HEK293 (cell line): Measurements from ENCODE around the gene NLGN3.

Source experiments
- CTCF ChIA-PET: fragments of 350-600 bp; formaldehyde crosslinking; extraction: SDS; loops from one replicate; lab custom pipeline; 2021; ENCODE audit warnings: antibody characterized with exemption; lab: Yijun Ruan, JAX
- POLR2A ChIA-PET: fragments of 300-600 bp; formaldehyde crosslinking; extraction: SDS; loops from one replicate; lab custom pipeline; 2020; ENCODE audit warnings: antibody characterized with exemption, inconsistent platforms; lab: Yijun Ruan, JAX
- H3K27ac ChIP-seq: fragments of 200-500 bp; sonication (Bioruptor generic); 2 replicates; pipeline ENCODE4 v1.5.1; 2014; ENCODE audit warnings: low read depth, low read length, control low read depth, inconsistent platforms; ENCODE audit errors: extremely low read depth
- H3K36me3 ChIP-seq, 2 experiments: fragments of 200-500 bp in 1 of 2; sonication (Bioruptor generic) in 1 of 2; 1 replicate in 1 of 2; 2 replicates in 1 of 2; pipeline ENCODE4 v1.5.1; 2014 to 2017; ENCODE audit warnings: inconsistent platforms in 2 of 2, low read length in 2 of 2; ENCODE audit not compliant: control insufficient read depth in 2 of 2, insufficient read depth in 1 of 2
- H3K4me1 ChIP-seq: fragments of 200-500 bp; sonication (Bioruptor generic); 2 replicates; pipeline ENCODE4 v1.5.1; 2014; ENCODE audit warnings: mild to moderate bottlenecking, low read length, inconsistent platforms; ENCODE audit not compliant: control insufficient read depth, insufficient read depth
- H3K4me3 ChIP-seq: 2 replicates; pipeline ENCODE4 v1.5.1; 2011; ENCODE audit warnings: low read depth, mild to moderate bottlenecking, control low read depth, low read length, moderate library complexity
- H3K9me3 ChIP-seq: fragments of 200-500 bp; sonication (Bioruptor generic); 2 replicates; pipeline ENCODE4 v1.5.1; 2014; ENCODE audit warnings: low read depth, low read length, inconsistent platforms; ENCODE audit not compliant: control insufficient read depth, insufficient read depth
- BCL11A ChIP-seq: fragments of 450-650 bp; formaldehyde crosslinking; IDR thresholded peaks from 2 replicates; pipeline ENCODE4 v1.5.1; 2016; ENCODE audit warnings: low read depth, missing biosample characterization, missing genetic modification characterization
- CTCF ChIP-seq: fragments of 450-650 bp; formaldehyde crosslinking; IDR thresholded peaks from 2 replicates; pipeline ENCODE4 v1.5.1; 2016; ENCODE audit warnings: missing biosample characterization, missing genetic modification characterization
- KLF17 ChIP-seq: fragments of 450-650 bp; formaldehyde crosslinking; IDR thresholded peaks from 2 replicates; pipeline ENCODE4 v1.5.1; 2016; ENCODE audit warnings: missing biosample characterization, missing genetic modification characterization
- MYNN ChIP-seq: fragments of 450-650 bp; formaldehyde crosslinking; IDR thresholded peaks from 2 replicates; pipeline ENCODE4 v1.5.1; 2016; ENCODE audit warnings: missing biosample characterization, missing genetic modification characterization, borderline replicate concordance
- OSR2 ChIP-seq: fragments of 450-650 bp; formaldehyde crosslinking; IDR thresholded peaks from 2 replicates; pipeline ENCODE4 v1.5.1; 2016; ENCODE audit warnings: missing biosample characterization, missing genetic modification characterization
- RBAK ChIP-seq: fragments of 450-650 bp; formaldehyde crosslinking; IDR thresholded peaks from 2 replicates; pipeline ENCODE4 v1.5.1; 2016; ENCODE audit warnings: missing biosample characterization, missing genetic modification characterization
- YY2 ChIP-seq: fragments of 450-650 bp; formaldehyde crosslinking; IDR thresholded peaks from 2 replicates; pipeline ENCODE4 v1.5.1; 2016; ENCODE audit warnings: missing biosample characterization, missing genetic modification characterization
- ZBTB21 ChIP-seq: fragments of 450-650 bp; formaldehyde crosslinking; IDR thresholded peaks from 2 replicates; pipeline ENCODE4 v1.5.1; 2017; ENCODE audit warnings: missing biosample characterization, missing genetic modification characterization
- ZNF112 ChIP-seq: fragments of 450-650 bp; formaldehyde crosslinking; IDR thresholded peaks from 2 replicates; pipeline ENCODE4 v1.5.0; 2017; ENCODE audit warnings: missing biosample characterization, missing genetic modification characterization
- ZNF146 ChIP-seq: fragments of 450-650 bp; formaldehyde crosslinking; IDR thresholded peaks from 2 replicates; pipeline ENCODE4 v1.5.1; 2016; ENCODE audit warnings: missing biosample characterization, missing genetic modification characterization
- ZNF157 ChIP-seq: fragments of 450-650 bp; formaldehyde crosslinking; IDR thresholded peaks from 2 replicates; pipeline ENCODE4 v1.5.1; 2016; ENCODE audit warnings: missing biosample characterization, missing genetic modification characterization
- ZNF169 ChIP-seq: fragments of 450-650 bp; formaldehyde crosslinking; IDR thresholded peaks from 2 replicates; pipeline ENCODE4 v1.5.1; 2016; ENCODE audit warnings: missing biosample characterization, missing genetic modification characterization
- ZNF24 ChIP-seq: fragments of 450-650 bp; formaldehyde crosslinking; IDR thresholded peaks from 2 replicates; pipeline ENCODE4 v1.5.1; 2016; ENCODE audit warnings: missing biosample characterization, missing genetic modification characterization
- ZNF513 ChIP-seq: fragments of 450-650 bp; IDR thresholded peaks from 2 replicates; pipeline ENCODE4 v1.5.1; 2018; ENCODE audit warnings: missing biosample characterization, missing genetic modification characterization
- ZNF621 ChIP-seq: fragments of 450-650 bp; formaldehyde crosslinking; IDR thresholded peaks from 2 replicates; pipeline ENCODE4 v1.5.1; 2017; ENCODE audit warnings: missing biosample characterization, missing genetic modification characterization
- ZNF777 ChIP-seq: fragments of 450-650 bp; formaldehyde crosslinking; IDR thresholded peaks from 2 replicates; pipeline ENCODE4 v1.5.1; 2017; ENCODE audit warnings: missing biosample characterization, missing genetic modification characterization, borderline replicate concordance
- TF ChIP-seq, protein P1 (sequence below): fragments of 450-650 bp; formaldehyde crosslinking; IDR thresholded peaks from 2 replicates; pipeline ENCODE4 v1.5.0; 2017; ENCODE audit warnings: missing biosample characterization, missing genetic modification characterization, borderline replicate concordance

The NLGN3 gene

GRCh38 chrX:71105628-71106027 lies 39.0 kb upstream of the NLGN3 start:
- CTCF ChIA-PET = interaction anchor here (0.6 kb wide), 2 partner anchors 182 to 1409 kb away, joined by 3 to 4 read pairs; no protein-coding TSS in a partner anchor
- H3K36me3 ChIP-seq = peaks cover 0 to 15% of the 10 kb centered on the region in 2 experiments; a peak in 1 of 3 replicates
- no peak overlapping the region for H3K4me3 ChIP-seq
- no peak for TF ChIP-seq ZBTB21 (tag by site-specific recombination)
- TF ChIP-seq MYNN = no peak
- TF ChIP-seq ZNF513 = no peak
- TF ChIP-seq ZNF112 (tag by site-specific recombination) = no peak
- TF ChIP-seq ZNF24 (tag by site-specific recombination) = no peak
- no peak for TF ChIP-seq ZNF777 (tag by site-specific recombination)
- no peak for TF ChIP-seq YY2 (tag by site-specific recombination)
- TF ChIP-seq RBAK = no peak
- TF ChIP-seq, protein P1, sequence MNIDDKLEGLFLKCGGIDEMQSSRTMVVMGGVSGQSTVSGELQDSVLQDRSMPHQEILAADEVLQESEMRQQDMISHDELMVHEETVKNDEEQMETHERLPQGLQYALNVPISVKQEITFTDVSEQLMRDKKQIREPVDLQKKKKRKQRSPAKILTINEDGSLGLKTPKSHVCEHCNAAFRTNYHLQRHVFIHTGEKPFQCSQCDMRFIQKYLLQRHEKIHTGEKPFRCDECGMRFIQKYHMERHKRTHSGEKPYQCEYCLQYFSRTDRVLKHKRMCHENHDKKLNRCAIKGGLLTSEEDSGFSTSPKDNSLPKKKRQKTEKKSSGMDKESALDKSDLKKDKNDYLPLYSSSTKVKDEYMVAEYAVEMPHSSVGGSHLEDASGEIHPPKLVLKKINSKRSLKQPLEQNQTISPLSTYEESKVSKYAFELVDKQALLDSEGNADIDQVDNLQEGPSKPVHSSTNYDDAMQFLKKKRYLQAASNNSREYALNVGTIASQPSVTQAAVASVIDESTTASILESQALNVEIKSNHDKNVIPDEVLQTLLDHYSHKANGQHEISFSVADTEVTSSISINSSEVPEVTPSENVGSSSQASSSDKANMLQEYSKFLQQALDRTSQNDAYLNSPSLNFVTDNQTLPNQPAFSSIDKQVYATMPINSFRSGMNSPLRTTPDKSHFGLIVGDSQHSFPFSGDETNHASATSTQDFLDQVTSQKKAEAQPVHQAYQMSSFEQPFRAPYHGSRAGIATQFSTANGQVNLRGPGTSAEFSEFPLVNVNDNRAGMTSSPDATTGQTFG = no peak
- no peak for TF ChIP-seq BCL11A (tag by site-specific recombination)
- no peak for TF ChIP-seq OSR2 (tag by site-specific recombination)
- no peak for TF ChIP-seq CTCF (tag by site-specific recombination)
- no peaks in the 10 kb centered on the region for H3K9me3 ChIP-seq
- no peaks in the 10 kb centered on the region for H3K4me1 ChIP-seq
- POLR2A ChIA-PET = interaction anchor here (2.6 kb wide), 1 partner anchor 12 kb away, joined by 8 read pairs; the partner anchor contains the start of gene MED12
- H3K27ac ChIP-seq = no peak overlapping the region

DNA sequence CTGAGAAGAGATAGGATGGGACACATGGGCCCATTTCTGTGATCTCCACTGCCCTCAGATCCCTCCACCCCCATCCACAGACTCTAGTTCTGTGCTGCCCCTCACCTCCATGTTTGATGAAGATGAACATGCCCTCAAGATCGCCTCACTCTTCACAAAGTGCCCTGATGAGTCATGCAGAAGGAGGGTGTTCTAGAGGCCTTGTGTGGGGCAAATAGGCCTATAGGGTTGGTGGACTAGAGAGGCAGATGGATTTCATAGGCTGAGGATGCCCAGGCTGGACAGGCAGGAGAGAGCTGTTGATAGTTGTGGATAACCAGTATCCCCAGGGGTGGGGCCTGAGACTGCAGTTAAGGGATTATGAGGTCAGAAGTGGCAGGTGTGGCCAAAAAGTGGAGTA lies 38.2 kb upstream of the NLGN3 start, which contains the start of gene CXorf65:
Gene CXorf65 (minus strand): TSS at position 314 of the 400 bp plus-strand sequence. CDS start 184 bp downstream, at position 130.
- CTCF ChIA-PET = interaction anchor here (0.6 kb wide), 1 partner anchor 183 kb away, joined by 3 read pairs; no protein-coding TSS in a partner anchor
- H3K4me1 ChIP-seq = no peaks in the 10 kb centered on the region
- POLR2A ChIA-PET = interaction anchor here (2.6 kb wide), 1 partner anchor 12 kb away, joined by 8 read pairs; the partner anchor contains the start of gene MED12
- peaks cover 0 to 7% of the 10 kb centered on the region in 2 experiments; a peak in 1 of 3 replicates for H3K36me3 ChIP-seq
- no peaks in the 10 kb centered on the region for H3K9me3 ChIP-seq
- no peak for TF ChIP-seq ZNF146
- TF ChIP-seq KLF17 (tag by site-specific recombination) = peak; percentile 70; the same call in 1 of the 2 replicates
- no peak within 1 kb of the TSS for H3K4me3 ChIP-seq
- H3K27ac ChIP-seq = no peak within 1 kb of the TSS

GRCh38 chrX:71107245-71107644 lies 37.4 kb upstream of the NLGN3 start:
- ChIA-PET CTCF (no interaction called here), POLR2A (no interaction called here)
- no peak overlapping the region for H3K4me3 ChIP-seq
- TF ChIP-seq ZNF169 (tag by site-specific recombination) (no peak), ZNF157 (tag by site-specific recombination) (no peak), ZNF621 (tag by site-specific recombination) (no peak)
- H3K27ac ChIP-seq = no peak overlapping the region
- no peaks in the 10 kb centered on the region for H3K36me3 ChIP-seq
- H3K9me3 ChIP-seq = no peaks in the 10 kb centered on the region
- no peaks in the 10 kb centered on the region for H3K4me1 ChIP-seq
